Neural cell (in vitro differentiated cells): Measurements from ENCODE around the gene ACSM5. TPM values are rescaled to one million over a fixed set of nuclear protein-coding genes. Genes with fewer than 3 reads are reported as not detected.

ENCODE experiments used
- H2AFZ ChIP-seq: fragments of 200-600, 300-800 bp; sonication (generic), shearing (Covaris generic); 2 replicates; pipeline ENCODE4 v1.6.0; 2014; ENCODE audit warnings: low read depth, mild to moderate bottlenecking, antibody characterized with exemption, low read length, moderate library complexity
- H3F3A ChIP-seq: fragments of 200-600 bp; shearing (Covaris generic); 2 replicates; pipeline ENCODE4 v1.6.1; 2016; ENCODE audit warnings: mild to moderate bottlenecking, moderate library complexity, mixed read lengths, antibody characterized with exemption, low read length; ENCODE audit not compliant: insufficient read depth, poor library complexity, severe bottlenecking
- H3K27ac ChIP-seq: fragments of 200-600, 300-800 bp; sonication (generic), shearing (Covaris generic); 2 replicates; pipeline ENCODE4 v1.5.1; 2014; ENCODE audit warnings: mild to moderate bottlenecking, low read length, moderate library complexity
- H3K27me3 ChIP-seq: fragments of 300-800, 200-600 bp; sonication (generic), shearing (Covaris generic); 2 replicates; pipeline ENCODE4 v1.6.0; 2014; ENCODE audit warnings: mild to moderate bottlenecking, low read depth, low read length, moderate library complexity; ENCODE audit not compliant: insufficient read depth
- H3K36me3 ChIP-seq: fragments of 300-800, 200-600 bp; sonication (generic), shearing (Covaris generic); 2 replicates; pipeline ENCODE4 v1.5.1; 2014; ENCODE audit warnings: mild to moderate bottlenecking, antibody characterized with exemption, low read length, moderate library complexity; ENCODE audit not compliant: insufficient read depth
- H3K4me2 ChIP-seq: fragments of 300-800, 200-600 bp; sonication (generic), shearing (Covaris generic); 2 replicates; pipeline ENCODE4 v1.6.0; 2014; ENCODE audit warnings: mild to moderate bottlenecking, low read length
- H3K4me3 ChIP-seq: fragments of 300-800, 200-600 bp; sonication (generic), shearing (Covaris generic); 2 replicates; pipeline ENCODE4 v1.5.1; 2014; ENCODE audit warnings: mild to moderate bottlenecking, low read length, moderate library complexity
- H3K79me2 ChIP-seq: fragments of 200-600 bp; shearing (Covaris generic); replicated peaks from 2 replicates; pipeline ENCODE4 v1.6.0; 2014; ENCODE audit warnings: mild to moderate bottlenecking, low read length, moderate library complexity; ENCODE audit not compliant: insufficient read depth
- H3K9ac ChIP-seq: fragments of 300-800, 200-600 bp; sonication (generic), shearing (Covaris generic); 2 replicates; pipeline ENCODE4 v1.6.1; 2016; ENCODE audit warnings: mild to moderate bottlenecking, low read length, mixed read lengths
- H3K9me2 ChIP-seq: fragments of 200-600 bp; shearing (Covaris generic); 2 replicates; pipeline ENCODE4 v1.6.1; 2016; ENCODE audit warnings: mild to moderate bottlenecking, low read length, mixed read lengths; ENCODE audit not compliant: insufficient read depth
- H3K9me3 ChIP-seq: fragments of 200-600, 300-800 bp; sonication (generic), shearing (Covaris generic); 2 replicates; pipeline ENCODE4 v1.6.1; 2016; ENCODE audit warnings: mild to moderate bottlenecking, mixed run types, low read length, moderate library complexity, mixed read lengths
- H4K20me1 ChIP-seq: fragments of 200-600 bp; shearing (Covaris generic); 2 replicates; pipeline ENCODE4 v1.6.1; 2016; ENCODE audit warnings: mild to moderate bottlenecking, mixed run types; ENCODE audit not compliant: insufficient read depth
- CTCF ChIP-seq: fragments of 450-650 bp; IDR thresholded peaks from 2 replicates; pipeline ENCODE4 v1.5.1; 2014; ENCODE audit warnings: antibody characterized with exemption, mild to moderate bottlenecking, moderate library complexity; ENCODE audit not compliant: poor library complexity, severe bottlenecking
- EP300 ChIP-seq: fragments of 450-650 bp; conservative IDR thresholded peaks from 2 replicates; pipeline ENCODE4 v1.6.1; 2014; ENCODE audit warnings: antibody characterized with exemption, mild to moderate bottlenecking, moderate library complexity; ENCODE audit not compliant: poor library complexity, severe bottlenecking
- EZH2 ChIP-seq: fragments of 200-600, 300-800 bp; shearing (Covaris generic), sonication (generic); IDR thresholded peaks from 2 replicates; pipeline ENCODE4 v1.6.1; 2014; ENCODE audit warnings: antibody characterized with exemption, low read length, borderline replicate concordance, mild to moderate bottlenecking; ENCODE audit not compliant: insufficient read depth, poor library complexity, severe bottlenecking
- MXI1 ChIP-seq: fragments of 450-650 bp; conservative IDR thresholded peaks from 2 replicates; pipeline ENCODE4 v1.6.1; 2014; ENCODE audit warnings: antibody characterized with exemption, mild to moderate bottlenecking; ENCODE audit not compliant: poor library complexity, severe bottlenecking
- POLR2AphosphoS5 ChIP-seq: IDR thresholded peaks from 2 replicates; pipeline ENCODE4 v1.6.1; 2012
- RAD21 ChIP-seq: fragments of 450-650 bp; conservative IDR thresholded peaks from 2 replicates; pipeline ENCODE4 v1.6.1; 2014; ENCODE audit warnings: antibody characterized with exemption, mild to moderate bottlenecking, moderate library complexity
- REST ChIP-seq: IDR thresholded peaks from 2 replicates; pipeline ENCODE4 v1.6.1; 2012; ENCODE audit warnings: borderline replicate concordance
- SMC3 ChIP-seq: fragments of 450-650 bp; conservative IDR thresholded peaks from 2 replicates; pipeline ENCODE4 v1.6.1; 2014; ENCODE audit warnings: antibody characterized with exemption, mild to moderate bottlenecking, moderate library complexity; ENCODE audit not compliant: poor library complexity
- TAF1 ChIP-seq: IDR thresholded peaks from 2 replicates; pipeline ENCODE4 v1.6.1; 2012; ENCODE audit warnings: low read depth
- polyA minus RNA-seq: library from RNA; depleted of rRNA, polyadenylated mRNA; stranded (reverse); fragments of >200 nt; gene quantifications from 2 replicates; pipeline ENCODE4 v1.2.3, GENCODE V29; 2014
- polyA plus RNA-seq: library from polyadenylated mRNA; depleted of rRNA; stranded (reverse); fragments of >200 nt; gene quantifications from 2 replicates; pipeline ENCODE4 v1.2.3, GENCODE V29; 2014

Gene ACSM5
- polyA plus RNA-seq (not detected in 2 replicates), polyA minus RNA-seq (not detected in 2 replicates)

GRCh38 chr16:20409398-20410120, at the start of gene ACSM5:
ACSM5 (plus strand) TSS chr16:20409534; CDS start chr16:20411485, 1,951 bp downstream.
- H3K36me3 ChIP-seq = no peaks in the 10 kb centered on the region
- no peaks in the 10 kb centered on the region for H3K79me2 ChIP-seq
- no peaks in the 10 kb centered on the region for H3K27me3 ChIP-seq
- H3K27ac ChIP-seq = no peak within 1 kb of the TSS
- H3K9ac ChIP-seq = no peak within 1 kb of the TSS
- TF ChIP-seq RAD21 (no peak), EZH2 (no peak), CTCF (no peak), EP300 (no peak), REST (no peak), SMC3 (no peak), POLR2AphosphoS5 (no peak), TAF1 (no peak), MXI1 (no peak)
- no peaks in the 10 kb centered on the region for H3K9me3 ChIP-seq
- H3F3A ChIP-seq = no peaks in the 10 kb centered on the region
- no peak within 1 kb of the TSS for H3K4me3 ChIP-seq
- H4K20me1 ChIP-seq = no peaks in the 10 kb centered on the region
- H3K9me2 ChIP-seq = no peaks in the 10 kb centered on the region
- H2AFZ ChIP-seq = no peak within 1 kb of the TSS
- H3K4me2 ChIP-seq = no peak within 1 kb of the TSS

- no peak overlapping the region for H3K4me3 ChIP-seq
- H3K9me2 ChIP-seq = no peaks in the 10 kb centered on the region
- H3K4me2 ChIP-seq = no peak overlapping the region
- H4K20me1 ChIP-seq = no peaks in the 10 kb centered on the region
- no peaks in the 10 kb centered on the region for H3K36me3 ChIP-seq
- H3K9me3 ChIP-seq = no peaks in the 10 kb centered on the region
- H3K79me2 ChIP-seq = no peaks in the 10 kb centered on the region
- H2AFZ ChIP-seq = no peak overlapping the region
- no peaks in the 10 kb centered on the region for H3F3A ChIP-seq
- no peak overlapping the region for H3K9ac ChIP-seq
- no peak overlapping the region for H3K27ac ChIP-seq
- no peaks in the 10 kb centered on the region for H3K27me3 ChIP-seq
- no peak for TF ChIP-seq EZH2
- no peak for TF ChIP-seq RAD21
Measured at GRCh38 chr16:20359997-20360396, 49.3 kb upstream of the ACSM5 start.
